Stimulated activated CD4-positive, alpha-beta T cell treated with anti-CD3 and anti-CD28 coated beads, TNF-alpha, amount 100 ng/mL, for 48 hours (primary cell): ENCODE results near the gene OR1I1.
A peak's percentile ranks its signal among the peaks of the same experiment; 100 is the strongest.

Experiments used
- DNase-seq, 3 donors: peaks; one replicate each; pipeline ENCODE4 v3.0.0-alpha.2; 2020; ENCODE audit warnings: low read depth in 3 of 3

OR1I1 gene

DNA sequence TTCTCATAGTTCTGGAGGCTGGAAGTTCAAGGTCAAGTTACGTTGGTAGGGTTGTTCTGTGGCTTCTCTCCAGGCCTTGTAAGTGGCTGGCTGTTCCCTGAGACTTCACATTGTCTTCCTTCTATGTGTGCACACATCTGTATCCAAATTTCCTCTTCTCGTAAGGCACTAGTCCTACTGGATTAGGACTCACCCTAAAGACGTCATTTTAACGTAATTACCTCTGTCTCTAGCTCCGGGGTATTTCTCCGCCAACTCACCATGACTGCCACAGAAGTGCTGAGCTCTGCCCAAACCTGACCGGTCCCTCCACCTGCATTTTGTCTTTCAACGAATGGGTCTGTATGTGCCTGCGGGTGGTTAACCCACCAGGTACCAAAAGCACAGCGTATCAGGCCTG lies 16.4 kb downstream of the OR1I1 start:
- DNase-seq, result no peak

DNA sequence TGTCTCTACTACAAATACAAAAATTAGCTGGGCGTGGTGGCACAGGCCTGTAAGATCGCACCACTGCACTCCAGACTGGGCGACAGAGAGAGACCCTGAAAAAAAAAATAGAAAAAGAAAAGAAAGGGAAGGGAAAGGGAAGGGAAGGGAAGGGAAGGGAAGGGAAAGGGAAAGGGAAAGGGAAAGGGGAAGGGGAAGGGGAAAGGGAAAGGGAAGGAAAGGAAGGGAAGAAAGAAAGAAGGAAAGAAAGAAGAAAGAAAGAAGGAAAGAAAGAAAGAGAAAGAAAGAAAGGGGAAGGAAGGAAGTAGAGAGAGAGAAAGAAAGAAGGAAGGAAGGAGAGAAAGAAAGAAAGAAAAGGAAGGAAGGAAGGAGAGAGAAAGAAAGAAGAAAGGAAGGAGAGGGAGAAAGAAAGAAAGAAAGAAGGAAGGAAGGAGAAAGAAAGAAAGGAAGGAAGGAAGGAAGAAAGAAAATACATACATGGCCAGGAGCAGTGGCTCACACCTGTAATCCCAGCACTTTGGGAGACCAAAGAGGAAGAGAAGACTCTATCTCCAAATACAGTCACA lies 17.1 kb downstream of the OR1I1 start:
- no peak for DNase-seq

DNA sequence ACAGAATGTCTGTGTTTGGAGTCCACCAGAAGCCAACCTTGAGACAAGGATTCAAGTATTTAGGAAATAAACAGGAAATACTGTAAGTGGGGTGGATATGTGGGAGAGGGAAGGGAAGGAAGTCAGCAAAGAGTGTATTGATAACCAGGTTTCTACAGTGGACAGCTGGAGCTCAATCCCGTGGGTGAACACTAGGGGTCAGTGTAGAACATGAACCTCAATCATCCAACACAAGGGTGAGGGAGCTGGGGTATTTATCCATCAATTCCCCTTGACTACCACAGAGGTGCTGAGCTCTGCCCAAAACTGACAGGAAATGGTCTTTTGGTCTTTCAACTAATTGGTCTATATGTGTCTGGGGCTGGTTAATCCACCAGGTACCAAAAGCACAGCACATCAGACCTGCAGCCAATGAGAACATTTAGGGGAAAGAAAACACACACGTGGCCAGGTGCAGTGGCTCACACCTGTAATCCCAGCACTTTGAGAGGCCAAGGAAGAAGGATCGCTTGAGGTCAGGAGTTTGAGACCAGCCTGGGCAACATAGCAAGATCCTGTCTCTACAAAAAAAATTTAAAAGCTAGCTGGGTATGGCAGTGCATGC lies 19.6 kb downstream of the OR1I1 start:
- peak; percentile 27 to 43 (median 35) for DNase-seq

DNA sequence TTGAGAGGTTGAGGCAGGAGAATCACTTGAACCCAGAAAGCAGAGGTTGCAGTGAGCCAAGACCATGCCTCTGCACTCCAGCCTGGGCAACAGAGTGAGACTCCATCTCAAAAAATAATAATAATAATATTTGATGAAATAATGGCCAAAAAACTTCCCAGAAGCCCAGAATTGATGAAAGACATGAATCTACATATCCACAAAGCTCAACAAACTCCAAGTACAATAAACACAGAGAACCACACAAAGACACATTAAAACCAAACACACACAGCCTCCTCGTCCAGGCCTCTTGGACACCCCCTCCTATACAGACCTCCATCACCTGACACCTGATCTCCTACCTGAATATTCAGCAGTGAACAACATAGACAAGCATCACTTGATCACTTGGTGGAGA lies 22.0 kb downstream of the OR1I1 start:
- DNase-seq, result no peak

DNA sequence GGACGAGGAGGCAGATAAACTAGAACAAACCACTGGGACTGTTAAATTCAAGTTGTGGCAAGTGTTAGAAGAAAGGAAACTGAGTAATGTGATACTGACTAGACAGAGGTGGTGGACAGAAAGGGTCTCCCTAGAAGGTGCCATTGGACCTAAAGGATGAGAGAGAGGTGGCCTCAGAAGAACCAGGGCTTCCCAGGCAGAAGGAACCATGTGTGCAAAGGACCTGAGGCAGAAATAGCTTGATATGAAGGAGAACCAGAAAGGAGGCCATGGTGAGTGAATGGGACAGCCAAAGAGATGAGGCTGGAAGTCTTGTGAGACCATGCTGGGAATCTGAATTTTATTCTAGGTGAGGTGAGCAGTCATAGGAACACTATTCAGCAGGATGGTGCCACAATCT lies 22.4 kb downstream of the OR1I1 start:
- no peak for DNase-seq

DNA sequence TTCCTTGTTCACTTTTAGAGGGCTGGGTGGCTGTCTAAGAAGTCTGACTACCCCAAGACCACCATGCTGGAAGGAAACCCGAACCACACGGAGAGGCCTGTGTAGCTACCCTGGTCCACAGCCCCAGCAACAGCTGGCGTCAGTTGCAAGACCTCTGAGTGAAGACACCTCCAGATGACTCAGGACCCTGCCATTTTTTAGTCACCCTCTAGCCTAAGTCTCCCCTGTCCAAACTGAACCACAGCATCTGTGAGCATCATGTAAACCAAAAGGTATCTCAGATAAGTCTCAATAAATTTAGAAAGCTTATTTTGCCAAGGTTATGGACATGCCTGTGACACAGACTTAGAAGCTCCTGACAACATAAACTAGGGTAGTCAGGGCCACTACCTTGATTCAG lies 23.0 kb downstream of the OR1I1 start:
- no peak for DNase-seq

DNA sequence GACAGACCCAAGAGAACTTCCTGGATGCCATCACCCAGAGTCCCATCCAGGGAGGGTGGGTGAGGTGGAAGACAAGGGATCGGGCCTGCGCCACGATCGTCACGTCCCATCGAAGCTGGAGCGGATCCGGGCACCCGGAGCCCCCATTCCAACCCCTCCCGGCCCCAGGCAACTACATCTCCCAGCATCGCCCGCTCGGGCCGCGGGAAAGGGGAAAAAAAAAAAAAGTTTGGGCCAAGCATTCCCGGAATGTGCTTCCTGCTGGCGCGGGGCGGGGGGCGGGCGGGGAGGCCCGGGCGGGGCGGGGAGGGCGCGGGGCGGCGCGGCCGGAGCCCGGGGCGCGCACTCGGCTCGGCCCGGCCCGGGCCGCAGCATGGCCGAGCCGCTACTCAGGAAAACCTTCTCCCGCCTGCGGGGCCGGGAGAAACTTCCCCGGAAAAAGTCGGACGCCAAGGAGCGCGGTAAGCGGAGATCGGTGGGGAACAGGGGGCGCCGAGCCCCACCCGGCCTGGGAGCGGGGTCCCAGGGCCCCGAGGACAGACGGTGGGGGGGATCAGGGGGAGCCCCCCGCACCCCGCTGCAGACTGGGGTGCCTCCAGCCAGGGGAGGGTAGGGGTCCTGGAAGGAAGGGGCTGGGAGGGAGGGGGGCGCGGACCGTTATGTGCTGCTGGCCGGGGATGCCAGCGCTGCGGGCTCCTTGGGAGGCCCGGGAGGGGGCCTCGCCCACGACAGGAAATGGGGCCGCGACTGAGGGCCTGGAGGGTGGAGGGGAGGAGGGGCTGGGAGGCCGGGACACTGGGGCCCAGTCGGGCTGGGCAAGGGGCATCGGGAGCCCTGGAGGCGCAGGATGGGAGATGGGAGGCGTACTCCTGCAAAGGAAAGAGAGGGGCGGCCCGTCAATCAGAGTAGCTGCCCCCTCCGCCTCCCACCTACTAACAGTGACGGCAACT lies 25.3 kb downstream of the OR1I1 start, which contains the start of gene SYDE1:
SYDE1 (plus strand) TSS at position 341 of the 950 bp plus-strand sequence; CDS start at position 374, 33 bp downstream.
- DNase-seq, result peak in 2 of 3 donors; percentile 29 to 45

DNA sequence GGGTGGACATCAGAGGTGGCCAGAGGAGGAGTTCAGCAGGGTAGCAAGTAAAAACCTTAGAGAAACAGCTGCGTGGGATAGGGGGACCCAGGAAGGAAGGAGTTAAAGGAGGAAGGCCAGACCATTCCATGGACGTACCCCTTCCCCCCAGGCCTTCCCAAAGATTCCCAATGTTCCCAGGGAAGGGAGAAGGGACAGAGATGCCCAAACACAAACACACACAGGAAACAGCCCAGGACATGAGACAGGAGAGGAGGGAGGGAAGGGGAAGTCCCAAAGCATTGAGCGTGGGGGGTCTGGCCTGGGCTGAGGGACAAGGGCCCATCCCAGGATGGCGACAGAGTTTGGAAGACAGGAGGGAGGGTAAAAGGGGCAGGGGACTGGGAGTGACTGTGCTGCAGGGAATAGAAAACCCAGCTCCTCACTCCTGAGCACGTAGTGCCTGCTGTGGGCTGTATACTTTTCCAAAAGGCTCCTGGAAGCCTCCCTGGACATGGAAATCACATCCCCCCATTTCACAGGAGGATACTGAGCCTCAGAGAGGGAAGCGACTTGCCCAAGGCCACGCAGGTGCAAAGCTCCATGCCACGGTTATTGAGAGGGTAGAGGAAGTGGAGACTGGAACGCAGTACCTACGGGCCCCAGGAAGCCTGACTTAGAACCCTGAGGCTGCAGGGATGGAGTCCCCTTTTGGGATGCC lies 26.3 kb downstream of the OR1I1 start:
- DNase-seq, result no peak

DNA sequence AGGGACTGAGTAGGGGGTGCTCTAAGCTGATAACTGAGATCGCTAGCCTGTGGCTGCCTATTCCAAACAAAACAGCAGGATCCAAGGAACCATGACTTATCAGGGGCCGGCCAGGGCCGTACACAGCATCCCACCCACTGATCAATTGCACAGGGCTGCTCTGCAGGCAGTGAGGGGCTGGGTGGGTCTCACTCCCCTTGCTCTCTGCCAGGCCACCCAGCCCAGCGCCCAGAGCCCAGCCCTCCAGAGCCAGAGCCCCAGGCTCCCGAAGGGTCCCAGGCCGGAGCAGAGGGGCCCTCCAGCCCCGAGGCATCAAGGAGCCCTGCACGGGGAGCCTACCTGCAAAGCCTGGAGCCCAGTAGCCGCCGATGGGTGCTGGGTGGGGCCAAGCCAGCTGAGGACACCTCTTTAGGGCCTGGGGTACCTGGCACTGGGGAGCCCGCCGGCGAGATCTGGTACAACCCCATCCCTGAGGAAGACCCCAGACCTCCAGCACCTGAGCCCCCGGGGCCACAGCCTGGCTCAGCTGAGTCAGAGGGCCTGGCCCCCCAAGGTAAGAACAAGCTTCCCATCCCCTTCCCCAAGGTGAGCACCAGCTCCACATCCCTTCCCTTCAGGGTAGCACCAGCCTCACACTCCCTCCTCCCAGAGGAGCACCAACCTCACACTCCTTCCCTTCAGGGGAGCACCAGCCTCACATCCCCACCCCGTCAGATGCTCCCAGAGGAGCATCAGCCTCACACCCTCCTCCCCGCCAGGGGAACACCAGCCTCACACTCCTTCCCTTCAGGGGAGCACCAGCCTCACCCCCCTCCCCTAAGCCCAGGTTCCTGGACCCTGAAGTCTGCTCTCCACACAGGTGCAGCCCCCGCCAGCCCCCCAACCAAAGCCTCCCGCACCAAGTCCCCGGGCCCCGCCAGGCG lies 27.1 kb downstream of the OR1I1 start:
- no peak for DNase-seq

DNA sequence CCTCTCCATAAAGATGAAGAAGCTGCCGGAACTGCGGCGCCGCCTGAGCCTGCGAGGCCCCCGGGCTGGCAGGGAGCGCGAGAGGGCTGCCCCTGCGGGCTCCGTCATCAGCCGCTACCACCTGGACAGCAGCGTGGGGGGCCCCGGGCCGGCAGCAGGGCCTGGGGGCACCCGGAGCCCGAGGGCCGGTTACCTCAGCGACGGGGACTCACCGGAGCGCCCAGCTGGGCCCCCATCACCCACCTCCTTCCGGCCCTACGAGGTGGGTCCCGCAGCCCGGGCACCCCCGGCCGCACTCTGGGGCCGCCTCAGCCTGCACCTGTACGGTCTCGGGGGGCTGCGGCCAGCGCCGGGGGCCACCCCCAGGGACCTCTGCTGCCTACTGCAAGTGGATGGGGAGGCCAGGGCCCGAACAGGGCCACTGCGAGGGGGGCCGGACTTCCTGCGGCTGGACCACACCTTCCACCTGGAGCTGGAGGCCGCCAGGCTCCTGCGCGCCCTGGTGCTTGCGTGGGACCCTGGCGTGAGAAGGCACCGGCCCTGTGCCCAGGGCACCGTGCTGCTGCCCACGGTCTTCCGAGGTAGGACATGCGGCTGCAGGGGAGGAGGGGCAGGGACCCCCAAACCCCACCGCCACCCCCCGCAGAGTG lies 27.9 kb downstream of the OR1I1 start:
- no peak for DNase-seq

DNA sequence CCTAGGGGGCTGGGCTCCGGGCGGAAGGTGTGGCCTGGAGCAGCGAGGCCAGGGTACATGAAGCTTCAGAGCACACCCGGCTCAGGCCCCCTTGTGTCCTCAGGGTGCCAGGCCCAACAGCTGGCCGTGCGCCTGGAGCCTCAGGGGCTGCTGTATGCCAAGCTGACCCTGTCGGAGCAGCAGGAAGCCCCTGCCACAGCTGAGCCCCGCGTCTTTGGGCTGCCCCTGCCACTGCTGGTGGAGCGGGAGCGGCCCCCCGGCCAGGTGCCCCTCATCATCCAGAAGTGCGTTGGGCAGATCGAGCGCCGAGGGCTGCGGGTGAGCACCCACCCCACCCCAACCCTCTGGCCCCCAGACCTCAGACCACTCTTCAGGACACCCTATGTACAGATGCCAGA lies 28.4 kb downstream of the OR1I1 start:
- DNase-seq, result no peak

DNA sequence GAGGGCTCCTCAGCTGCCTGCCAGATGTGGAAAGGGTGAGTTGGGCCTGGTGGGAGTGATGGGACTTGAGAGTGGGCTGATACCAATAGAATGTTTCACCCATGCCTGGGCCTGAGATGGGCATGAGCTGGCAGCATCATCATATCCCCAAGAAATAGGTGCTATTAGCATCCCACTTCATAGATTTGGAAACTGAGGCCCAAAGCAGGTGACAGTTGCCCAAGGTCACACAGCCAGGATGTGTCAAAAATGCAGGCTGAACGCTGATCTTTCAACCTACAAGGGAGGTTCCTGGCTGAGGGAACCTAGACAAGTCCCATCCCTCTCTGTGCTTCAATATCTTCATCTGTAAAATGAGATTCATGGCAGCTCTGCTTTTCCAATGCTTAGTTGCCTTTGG lies 29.7 kb downstream of the OR1I1 start:
- no peak for DNase-seq

DNA sequence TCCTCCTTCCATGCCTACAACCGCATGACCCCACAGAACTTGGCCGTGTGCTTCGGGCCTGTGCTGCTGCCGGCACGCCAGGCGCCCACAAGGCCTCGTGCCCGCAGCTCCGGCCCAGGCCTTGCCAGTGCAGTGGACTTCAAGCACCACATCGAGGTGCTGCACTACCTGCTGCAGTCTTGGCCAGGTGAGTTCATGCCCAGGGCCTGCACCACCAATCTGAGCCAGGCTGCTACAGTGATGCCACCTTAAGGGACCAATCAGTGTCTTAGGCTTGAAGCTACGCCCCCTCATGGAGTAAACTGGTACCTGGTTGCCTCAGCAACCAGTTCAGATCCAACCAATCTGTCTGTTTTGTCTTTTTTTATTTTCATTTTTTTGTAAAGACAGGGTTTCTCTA lies 30.4 kb downstream of the OR1I1 start:
- DNase-seq, result no peak

DNA sequence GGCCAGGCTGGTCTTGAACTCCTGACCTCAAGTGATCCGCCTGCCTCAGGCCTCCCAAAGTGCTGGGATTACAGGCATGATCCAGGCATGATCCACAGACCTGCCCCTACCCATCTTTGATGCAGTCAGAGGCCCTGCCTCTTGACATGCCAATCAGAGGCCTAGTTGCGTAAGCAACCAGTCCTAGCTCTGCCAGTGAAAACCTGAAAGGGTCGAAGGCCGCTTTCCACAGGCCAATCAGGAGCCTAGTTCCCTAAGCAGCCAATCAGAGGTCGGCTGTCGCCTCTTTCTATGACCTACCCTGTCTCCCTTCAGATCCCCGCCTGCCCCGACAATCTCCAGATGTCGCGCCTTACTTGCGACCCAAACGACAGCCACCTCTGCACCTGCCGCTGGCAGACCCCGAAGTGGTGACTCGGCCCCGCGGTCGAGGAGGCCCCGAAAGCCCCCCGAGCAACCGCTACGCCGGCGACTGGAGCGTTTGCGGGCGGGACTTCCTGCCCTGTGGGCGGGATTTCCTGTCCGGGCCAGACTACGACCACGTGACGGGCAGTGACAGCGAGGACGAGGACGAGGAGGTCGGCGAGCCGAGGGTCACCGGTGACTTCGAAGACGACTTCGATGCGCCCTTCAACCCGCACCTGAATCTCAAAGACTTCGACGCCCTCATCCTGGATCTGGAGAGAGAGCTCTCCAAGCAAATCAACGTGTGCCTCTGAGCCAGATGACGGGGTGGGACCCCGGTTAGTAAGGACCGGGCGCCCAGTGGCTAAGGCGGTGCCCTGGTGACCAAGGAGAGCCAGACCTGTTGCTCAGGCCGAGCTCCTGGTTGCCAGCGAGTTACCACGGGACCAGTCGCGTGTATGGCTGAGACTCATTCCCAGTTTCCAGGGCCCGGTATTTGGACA lies 31.5 kb downstream of the OR1I1 start:
- DNase-seq, result no peak

DNA sequence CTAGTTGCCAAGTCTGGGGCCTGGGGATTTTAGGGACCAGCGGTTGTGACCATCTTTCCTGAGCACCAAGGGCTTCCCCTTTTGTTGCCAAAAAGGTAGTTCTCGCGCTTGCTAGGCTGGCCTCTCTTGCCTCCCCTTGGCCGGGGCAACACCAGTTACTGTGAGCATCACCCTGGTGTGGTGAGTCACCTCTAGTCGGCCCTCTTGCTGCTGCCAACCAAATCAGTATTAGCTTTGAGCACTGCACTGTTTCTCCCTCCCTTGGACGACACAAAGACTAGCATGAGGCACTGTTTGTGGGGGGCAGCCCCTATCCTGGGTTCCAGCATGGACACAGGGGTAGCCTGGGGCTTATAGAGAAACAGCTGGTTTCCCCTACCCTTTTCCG lies 32.1 kb downstream of the OR1I1 start:
- no peak for DNase-seq

DNA sequence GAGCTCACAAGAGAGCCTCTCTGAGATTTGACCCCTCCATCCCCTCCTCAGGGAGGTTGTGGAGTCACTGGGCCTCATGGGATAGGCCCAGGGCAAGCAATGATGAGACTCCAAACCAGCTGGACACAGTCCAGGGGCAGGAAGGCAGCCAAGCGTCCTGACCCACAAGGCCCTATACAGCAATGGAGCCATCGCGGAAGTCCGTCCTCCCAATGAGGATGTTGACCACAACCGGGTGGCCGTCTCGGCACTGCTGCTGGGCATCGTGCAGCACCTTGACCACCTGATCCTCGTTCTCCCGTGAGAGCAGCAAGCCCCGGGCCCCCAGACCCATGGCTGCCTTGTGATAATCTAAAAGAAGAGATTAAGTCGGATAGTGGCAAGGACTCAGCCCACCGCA lies 33.1 kb downstream of the OR1I1 start:
- DNase-seq, result no peak

DNA sequence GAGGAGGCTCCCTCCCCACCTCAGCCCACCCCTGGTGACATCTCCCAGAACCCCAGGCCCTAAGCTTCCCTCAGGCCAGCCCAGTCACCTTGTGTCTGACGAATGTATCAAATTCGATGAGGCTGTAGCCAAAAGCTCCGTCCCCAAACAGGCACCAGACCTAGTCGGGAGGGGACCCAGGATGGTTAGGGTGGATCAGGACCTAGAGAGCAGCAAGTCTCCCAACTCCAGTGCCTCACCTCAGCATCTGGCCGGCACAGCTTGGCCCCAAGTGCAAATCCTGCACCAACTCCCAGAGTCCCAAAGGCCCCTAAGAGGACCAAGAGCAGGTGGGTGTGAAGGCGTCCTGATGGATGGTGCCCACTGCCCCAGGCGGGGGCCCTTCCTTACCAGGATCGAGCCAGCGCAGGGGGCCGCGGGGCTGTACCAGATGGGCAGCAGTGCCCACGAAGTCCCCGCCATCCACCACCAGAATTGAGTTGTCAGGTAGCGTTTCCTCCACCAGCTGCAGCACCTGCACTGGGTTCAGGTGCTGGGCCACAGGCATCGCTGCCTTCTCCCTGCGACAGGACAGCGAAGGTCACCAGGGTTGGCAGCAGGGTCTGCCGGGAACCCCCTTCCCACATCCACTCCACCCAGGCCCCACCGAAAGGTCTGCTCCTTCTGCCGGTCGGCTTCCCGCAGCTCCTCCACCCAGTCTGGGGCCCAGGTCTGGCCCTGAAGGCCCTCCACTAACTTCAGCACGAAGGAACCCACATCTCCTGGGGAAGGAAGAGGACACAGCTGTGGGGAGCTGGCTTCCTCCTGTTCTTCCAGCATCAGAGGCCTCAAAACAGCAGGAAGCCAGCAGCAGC lies 34.0 kb downstream of the OR1I1 start:
- DNase-seq, result no peak

DNA sequence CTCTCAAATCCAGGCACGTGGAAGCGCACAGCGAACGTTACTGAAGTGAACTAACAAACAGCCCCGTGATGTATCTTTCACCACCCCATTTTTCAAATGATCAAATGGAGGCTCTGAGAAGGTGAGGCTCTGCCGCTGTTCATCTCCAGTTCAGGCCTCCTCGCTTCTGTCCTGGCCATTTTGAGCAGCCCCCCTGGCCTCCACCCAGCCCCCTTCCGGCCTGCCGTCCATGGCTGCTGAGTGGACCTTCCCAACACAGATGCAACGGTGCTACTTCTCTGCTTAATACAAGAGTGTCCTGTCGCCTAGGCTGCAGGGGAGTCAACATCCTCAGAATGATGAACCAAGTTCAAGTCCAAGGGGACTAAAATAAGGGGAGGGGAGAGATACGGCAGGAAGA lies 34.8 kb downstream of the OR1I1 start:
- no peak for DNase-seq

DNA sequence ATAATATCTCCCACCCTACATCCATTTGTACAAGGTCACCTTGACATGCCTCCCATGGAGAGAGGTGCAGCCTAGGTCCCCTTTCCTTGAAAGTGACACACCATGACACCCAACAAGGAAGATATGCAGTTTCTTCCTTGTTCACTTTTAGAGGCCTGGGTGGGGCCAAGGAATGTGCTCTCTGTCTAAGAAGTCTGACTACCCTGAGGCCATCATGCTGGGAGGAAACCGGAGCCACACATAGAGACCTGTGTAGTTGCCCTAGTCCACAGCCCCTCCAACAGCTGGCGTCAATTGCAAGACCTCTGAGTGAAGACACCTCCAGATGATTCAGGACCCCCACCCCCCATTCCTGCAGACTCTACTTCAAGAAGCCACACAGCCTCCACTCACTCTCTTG lies 36.2 kb downstream of the OR1I1 start:
- DNase-seq, result no peak
